PFSK-1 (cell line): ENCODE measurements around the gene HNRNPA1.

ENCODE experiments used
- FOXP2 ChIP-seq: optimal IDR thresholded peaks from 2 replicates; pipeline ENCODE3; 2011; ENCODE audit warnings: borderline replicate concordance, control low read depth, inconsistent platforms; ENCODE audit not compliant: insufficient read depth; ENCODE audit errors: extremely low read length, extremely low read depth
- POLR2AphosphoS5 ChIP-seq: IDR thresholded peaks from 2 replicates; pipeline ENCODE4 v1.6.1; 2012; ENCODE audit warnings: low read depth, mild to moderate bottlenecking, control low read depth, low read length, moderate library complexity
- REST ChIP-seq, 2 experiments: IDR thresholded peaks; 2 replicates each; pipeline versions ENCODE4 v1.6.1 to v1.8.0; 2011 to 2012; ENCODE audit warnings: low read depth in 2 of 2, low read length in 2 of 2, control low read depth in 1 of 2, inconsistent platforms in 1 of 2, mild to moderate bottlenecking in 1 of 2, moderate library complexity in 1 of 2; ENCODE audit not compliant: insufficient read depth in 1 of 2
- SIN3A ChIP-seq: IDR thresholded peaks from 2 replicates; pipeline ENCODE4 v1.6.1; 2012; ENCODE audit warnings: mild to moderate bottlenecking, low read length, moderate library complexity, borderline replicate concordance; ENCODE audit not compliant: insufficient read depth
- TAF1 ChIP-seq: IDR thresholded peaks from 2 replicates; pipeline ENCODE4 v1.6.1; 2012; ENCODE audit warnings: low read length, control low read depth, borderline replicate concordance; ENCODE audit not compliant: insufficient read depth

Gene HNRNPA1

DNA sequence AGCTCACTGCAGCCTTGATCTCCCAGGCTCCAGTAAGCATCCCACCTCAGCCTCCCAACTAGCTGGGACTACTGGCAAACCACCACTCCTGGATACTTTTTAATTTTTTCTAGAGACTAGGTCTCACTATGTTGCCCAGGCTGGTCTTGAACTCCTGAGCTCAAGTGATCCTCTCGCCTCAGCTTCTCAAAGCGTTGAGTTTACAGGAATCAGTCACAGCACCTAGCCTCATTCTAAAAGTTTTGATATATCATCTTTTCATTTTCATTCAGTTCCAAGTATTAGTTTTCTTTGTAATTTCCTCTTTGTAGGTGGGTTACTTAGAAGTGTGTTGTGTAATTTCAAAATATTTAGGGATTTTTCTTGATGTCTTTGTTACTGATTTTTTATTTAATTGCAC lies 10.2 kb upstream of the HNRNPA1 start:
- TF ChIP-seq SIN3A (no peak), TAF1 (no peak), REST (IDR thresholded peaks at IDR 0.05; ENCODE audit: insufficient read depth in 1 of 2, low read depth in 2 of 2, low read length in 2 of 2) (no peak), POLR2AphosphoS5 (no peak), FOXP2 (no peak)

DNA sequence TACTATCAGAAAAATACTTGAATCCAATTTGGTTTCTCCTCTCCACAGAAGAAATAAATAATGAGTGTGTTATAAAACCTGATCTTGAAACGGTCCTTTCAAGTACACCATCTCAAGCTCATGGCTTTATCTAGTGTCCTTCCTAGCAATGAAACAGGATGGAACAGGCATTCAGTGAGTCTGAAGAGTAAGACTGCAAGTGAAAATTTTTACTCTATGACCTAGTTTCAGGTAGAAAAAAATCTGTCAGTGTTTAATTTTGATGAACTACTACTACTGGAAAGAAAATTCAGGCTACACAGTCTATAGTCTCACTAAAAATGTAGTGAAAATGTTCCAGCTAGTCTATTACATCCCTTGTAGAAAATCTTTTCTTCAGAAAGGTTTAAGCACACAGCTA lies 8.3 kb upstream of the HNRNPA1 start:
- TF ChIP-seq FOXP2 = no peak
- TF ChIP-seq TAF1 = no peak
- TF ChIP-seq SIN3A = no peak

- TF ChIP-seq TAF1 (no peak), REST (IDR thresholded peaks at IDR 0.05; ENCODE audit: insufficient read depth in 1 of 2, low read depth in 2 of 2, low read length in 2 of 2) (no peak), POLR2AphosphoS5 (no peak), SIN3A (no peak), FOXP2 (no peak)
Measured at GRCh38 chr12:54273981-54274380, 6.5 kb upstream of the HNRNPA1 start.

DNA sequence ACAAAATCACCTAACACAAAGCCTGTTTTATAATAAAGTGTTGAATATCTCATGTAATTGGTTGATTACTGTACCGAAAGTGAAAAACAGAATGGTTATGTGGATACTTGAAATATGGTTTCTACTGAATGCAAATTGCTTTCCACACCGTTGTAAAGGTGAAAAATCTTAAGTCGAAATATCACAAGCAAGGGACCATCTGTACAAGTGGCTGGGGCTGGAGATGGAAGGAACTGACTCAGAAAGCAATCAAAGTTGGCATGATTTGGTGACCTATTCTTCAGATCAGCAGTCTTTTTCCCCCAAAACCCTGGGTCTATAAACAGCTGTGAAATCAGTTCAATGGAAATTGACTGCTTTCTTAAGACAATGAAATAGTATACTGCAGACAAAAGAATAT lies 4.2 kb upstream of the HNRNPA1 start:
- TF ChIP-seq SIN3A (no peak), FOXP2 (no peak), TAF1 (no peak)

DNA sequence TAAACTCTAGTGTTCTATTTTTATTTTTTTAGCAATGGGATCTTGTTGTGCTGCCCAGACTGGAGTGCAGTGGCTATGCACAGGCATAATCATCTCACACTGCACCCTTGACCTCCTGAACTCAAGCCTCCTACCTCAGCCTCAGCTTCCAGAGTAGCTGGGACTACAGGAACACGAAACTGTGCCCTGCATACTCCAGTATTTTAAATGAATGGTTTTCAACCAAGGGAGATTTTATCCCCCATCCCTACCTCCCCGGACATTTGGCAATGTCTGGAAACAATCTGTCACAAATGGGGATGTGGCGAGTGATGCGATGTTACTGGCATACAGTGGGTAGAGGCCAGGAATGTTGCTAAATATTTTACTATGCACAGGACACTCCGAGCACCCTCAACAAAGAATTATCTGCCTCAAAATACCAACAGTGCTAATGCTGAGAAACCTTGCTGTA lies 2.7 kb upstream of the HNRNPA1 start:
- TF ChIP-seq SIN3A = no peak
- TF ChIP-seq FOXP2 = no peak
- TF ChIP-seq REST (IDR thresholded peaks at IDR 0.05; ENCODE audit: insufficient read depth in 1 of 2, low read depth in 2 of 2, low read length in 2 of 2) = no peak
- TF ChIP-seq TAF1 = no peak
- TF ChIP-seq POLR2AphosphoS5 = no peak; the same call in 1 of the 2 replicates

GRCh38 chr12:54279227-54279631 lies 1.3 kb upstream of the HNRNPA1 start:
- no peak for TF ChIP-seq TAF1
- TF ChIP-seq REST (IDR thresholded peaks at IDR 0.05; ENCODE audit: insufficient read depth in 1 of 2, low read depth in 2 of 2, low read length in 2 of 2) = no peak
- no peak for TF ChIP-seq SIN3A
